GM12891 (cell line): ENCODE data around the gene PSME3IP1.

Experiments
- POLR2A ChIP-seq: IDR thresholded peaks from 2 replicates; pipeline ENCODE4 v1.6.1; 2011; ENCODE audit warnings: low read depth, low read length, control low read depth
- POLR2AphosphoS5 ChIP-seq: IDR thresholded peaks from 2 replicates; pipeline ENCODE4 v1.6.1; 2011; ENCODE audit warnings: low read depth, low read length, control low read depth
- TAF1 ChIP-seq: IDR thresholded peaks from 2 replicates; pipeline ENCODE4 v1.6.1; 2011; ENCODE audit warnings: low read depth, low read length, control low read depth

- TF ChIP-seq POLR2A (no peak), POLR2AphosphoS5 (no peak), TAF1 (no peak)
Measured at GRCh38 chr16:57146735-57147134, 39.1 kb downstream of the PSME3IP1 start.
